SK-N-SH (cell line): ENCODE measurements around the gene BMP6.

Experiments
- CHD2 ChIP-seq: fragments of 150-350 bp; IDR thresholded peaks from 2 replicates; pipeline ENCODE4 v1.6.1; 2018; ENCODE audit warnings: low read length; ENCODE audit not compliant: partially characterized antibody
- CTCF ChIP-seq: fragments of 200-600 bp; sonication (generic); IDR thresholded peaks from 2 replicates; pipeline ENCODE4 v1.6.1; 2017; ENCODE audit warnings: antibody characterized with exemption, mild to moderate bottlenecking, moderate library complexity
- ELF1 ChIP-seq: IDR thresholded peaks from 2 replicates; pipeline ENCODE4 v1.4.0; 2012
- EP300 ChIP-seq, 2 experiments: IDR thresholded peaks; 2 replicates each; pipeline versions ENCODE4 v1.4.0 to v1.6.1; 2012; ENCODE audit warnings: borderline replicate concordance in 1 of 2, low read depth in 1 of 2, low read length in 1 of 2
- EZH2phosphoT487 ChIP-seq: fragments of 200-600 bp; sonication (generic); IDR thresholded peaks from 2 replicates; pipeline ENCODE4 v1.6.1; 2017; ENCODE audit warnings: low read depth, mixed run types, mild to moderate bottlenecking, antibody characterized with exemption, moderate library complexity, borderline replicate concordance
- JUND ChIP-seq: IDR thresholded peaks from 2 replicates; pipeline ENCODE4 v1.4.0; 2012
- RAD21 ChIP-seq: IDR thresholded peaks from 2 replicates; pipeline ENCODE4 v1.6.1; 2012; ENCODE audit warnings: mild to moderate bottlenecking, low read length
- TAF1 ChIP-seq: IDR thresholded peaks from 2 replicates; pipeline ENCODE4 v1.6.1; 2012; ENCODE audit warnings: low read depth, mild to moderate bottlenecking, low read length, moderate library complexity, borderline replicate concordance
- YY1 ChIP-seq: IDR thresholded peaks from 2 replicates; pipeline ENCODE4 v1.4.0; 2012; ENCODE audit warnings: low read depth, mild to moderate bottlenecking

DNA sequence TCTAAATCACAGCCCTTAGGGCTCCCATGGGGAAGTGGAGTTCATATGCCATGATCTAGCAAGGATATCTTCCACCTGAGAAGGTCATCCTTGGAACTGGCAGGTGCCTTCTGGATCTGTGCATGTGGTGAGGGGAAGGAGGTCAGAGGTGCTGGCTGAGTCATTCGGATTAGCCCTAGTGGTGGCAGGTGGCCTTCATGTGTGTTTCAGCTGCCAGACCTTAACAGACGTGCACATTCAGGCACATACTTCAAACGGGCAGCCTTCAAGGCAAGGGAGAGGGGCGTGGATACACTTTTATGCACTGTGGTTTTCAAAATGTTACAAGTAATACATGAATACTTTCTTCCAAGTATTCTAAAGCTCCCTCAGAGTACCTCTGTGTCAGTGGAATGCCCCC is 51.2 kb downstream of the BMP6 start:
- no peak for TF ChIP-seq YY1
- no peak for TF ChIP-seq CTCF
- TF ChIP-seq EP300 (IDR thresholded peaks at IDR 0.05; ENCODE audit: borderline replicate concordance in 1 of 2, low read depth in 1 of 2, low read length in 1 of 2) = no peak
- no peak for TF ChIP-seq CHD2
- TF ChIP-seq EZH2phosphoT487 = no peak
- no peak for TF ChIP-seq TAF1
- no peak for TF ChIP-seq ELF1
- TF ChIP-seq RAD21 = no peak
- TF ChIP-seq JUND = no peak
